Measurements from ENCODE around the gene SEC14L6.

Gene SEC14L6

GRCh38 chr22:30497466-30498150 lies 48.9 kb downstream of the SEC14L6 start:
- no peak for DNase-seq (ENCODE audit: low read depth in 4 of 4, low spot score in 1 of 4)

GRCh38 chr22:30495041-30495784 lies 51.3 kb downstream of the SEC14L6 start:
- DNase-seq (ENCODE audit: low read depth in 4 of 4, low spot score in 1 of 4), result no peak

- DNase-seq (ENCODE audit: low read depth in 4 of 4, low spot score in 1 of 4), result no peak
Observed at GRCh38 chr22:30492144-30492543, 54.4 kb downstream of the SEC14L6 start.

GRCh38 chr22:30491381-30491780 lies 55.2 kb downstream of the SEC14L6 start:
- DNase-seq (ENCODE audit: low read depth in 4 of 4, low spot score in 1 of 4), result no peak

- no peak for DNase-seq (ENCODE audit: low read depth in 4 of 4, low spot score in 1 of 4)
Observed at GRCh38 chr22:30490399-30490798, 56.1 kb downstream of the SEC14L6 start.

- DNase-seq (ENCODE audit: low read depth in 4 of 4, low spot score in 1 of 4), result no peak
Observed at GRCh38 chr22:30488121-30488520, 58.4 kb downstream of the SEC14L6 start.

- DNase-seq (ENCODE audit: low read depth in 4 of 4, low spot score in 1 of 4), result no peak
Observed at GRCh38 chr22:30486661-30487115, 59.9 kb downstream of the SEC14L6 start.

- DNase-seq (ENCODE audit: low read depth in 4 of 4, low spot score in 1 of 4), result no peak
Observed at GRCh38 chr22:30486118-30486517, 60.4 kb downstream of the SEC14L6 start.

- DNase-seq (ENCODE audit: low read depth in 4 of 4, low spot score in 1 of 4), result peak; percentile 52 to 71 (median 63)
Observed at GRCh38 chr22:30485362-30485988, 61.1 kb downstream of the SEC14L6 start.

GRCh38 chr22:30483169-30483568 lies 63.4 kb downstream of the SEC14L6 start:
- DNase-seq (ENCODE audit: low read depth in 4 of 4, low spot score in 1 of 4), result no peak

GRCh38 chr22:30481711-30482110 lies 64.8 kb downstream of the SEC14L6 start:
- DNase-seq (ENCODE audit: low read depth in 4 of 4, low spot score in 1 of 4), result no peak

- DNase-seq (ENCODE audit: low read depth in 4 of 4, low spot score in 1 of 4), result no peak
Observed at GRCh38 chr22:30479981-30480380, 66.6 kb downstream of the SEC14L6 start.

- DNase-seq (ENCODE audit: low read depth in 4 of 4, low spot score in 1 of 4), result no peak
Observed at GRCh38 chr22:30474683-30475424, 71.7 kb downstream of the SEC14L6 start.

- DNase-seq (ENCODE audit: low read depth in 4 of 4, low spot score in 1 of 4), result no peak
Observed at GRCh38 chr22:30474121-30474520, 72.4 kb downstream of the SEC14L6 start.

- DNase-seq (ENCODE audit: low read depth in 4 of 4, low spot score in 1 of 4), result no peak
Observed at GRCh38 chr22:30472994-30473720, 73.4 kb downstream of the SEC14L6 start.
